H9 (cell line): Measurements from ENCODE around the gene BSG. TPM values are rescaled to one million over a fixed set of nuclear protein-coding genes. Genes with fewer than 3 reads are reported as not detected.

Experiments used
- DNase-seq: peaks from one replicate; pipeline ENCODE4 v3.0.0-alpha.2; 2017
- H2AFZ ChIP-seq: one replicate; pipeline ENCODE4 v1.6.1; 2013; ENCODE audit warnings: mild to moderate bottlenecking, low read length, control low read depth, moderate library complexity
- H2AK5ac ChIP-seq: 2 replicates; pipeline ENCODE4 v1.6.1; 2013; ENCODE audit warnings: low read length, control low read depth, mixed read lengths; ENCODE audit not compliant: insufficient read length
- H2BK120ac ChIP-seq: one replicate; pipeline ENCODE4 v1.6.1; 2013; ENCODE audit warnings: low read depth, mild to moderate bottlenecking, low read length, control low read depth, inconsistent platforms; ENCODE audit not compliant: poor library complexity, severe bottlenecking
- H2BK12ac ChIP-seq: 2 replicates; pipeline ENCODE4 v1.6.1; 2013; ENCODE audit warnings: low read length, control low read depth, mixed read lengths, low read depth; ENCODE audit not compliant: insufficient read length
- H2BK15ac ChIP-seq: 2 replicates; pipeline ENCODE4 v1.6.1; 2013; ENCODE audit warnings: low read depth, low read length, control low read depth
- H2BK20ac ChIP-seq: one replicate; pipeline ENCODE4 v1.6.1; 2013; ENCODE audit warnings: low read depth, mild to moderate bottlenecking, low read length, control low read depth, inconsistent platforms; ENCODE audit not compliant: poor library complexity, severe bottlenecking
- H2BK5ac ChIP-seq: 2 replicates; pipeline ENCODE4 v1.6.1; 2013; ENCODE audit warnings: low read length, control low read depth, mixed read lengths; ENCODE audit not compliant: insufficient read length
- H3K14ac ChIP-seq: 2 replicates; pipeline ENCODE4 v1.6.1; 2013; ENCODE audit warnings: low read length, control low read depth; ENCODE audit not compliant: insufficient read depth
- H3K18ac ChIP-seq: 2 replicates; pipeline ENCODE4 v1.6.1; 2013; ENCODE audit warnings: low read depth, mild to moderate bottlenecking, mixed read lengths, low read length, control low read depth; ENCODE audit not compliant: insufficient read length
- H3K23ac ChIP-seq: 2 replicates; pipeline ENCODE4 v1.6.1; 2013; ENCODE audit warnings: low read length, control low read depth, mixed read lengths, low read depth; ENCODE audit not compliant: insufficient read length
- H3K23me2 ChIP-seq: 2 replicates; pipeline ENCODE4 v1.6.1; 2013; ENCODE audit warnings: low read depth, mild to moderate bottlenecking, mixed read lengths, low read length, control low read depth; ENCODE audit not compliant: insufficient read length, poor library complexity, severe bottlenecking
- H3K27ac ChIP-seq: 2 replicates; pipeline ENCODE4 v1.5.1; 2013; ENCODE audit warnings: low read length, control low read depth, mixed read lengths, low read depth; ENCODE audit not compliant: insufficient read length
- H3K27me3 ChIP-seq: 2 replicates; pipeline ENCODE4 v1.6.1; 2013; ENCODE audit warnings: low read length, control low read depth, inconsistent platforms; ENCODE audit not compliant: insufficient read depth
- H3K4ac ChIP-seq: 2 replicates; pipeline ENCODE4 v1.6.1; 2013; ENCODE audit warnings: low read depth, mild to moderate bottlenecking, control low read depth, inconsistent platforms, low read length, moderate library complexity
- H3K4me1 ChIP-seq: 2 replicates; pipeline ENCODE4 v1.6.1; 2013; ENCODE audit warnings: low read length, control low read depth, inconsistent platforms; ENCODE audit not compliant: insufficient read depth
- H3K4me2 ChIP-seq: 2 replicates; pipeline ENCODE4 v1.6.1; 2013; ENCODE audit warnings: low read length, control low read depth, mixed read lengths; ENCODE audit not compliant: insufficient read length, insufficient read depth
- H3K56ac ChIP-seq: 2 replicates; pipeline ENCODE4 v1.6.1; 2013; ENCODE audit warnings: low read depth, mild to moderate bottlenecking, mixed read lengths, low read length, control low read depth; ENCODE audit not compliant: insufficient read length
- H3K79me1 ChIP-seq: 2 replicates; pipeline ENCODE4 v1.6.1; 2013; ENCODE audit warnings: low read depth, mild to moderate bottlenecking, moderate library complexity, low read length, control low read depth, inconsistent platforms; ENCODE audit not compliant: insufficient read depth, poor library complexity, severe bottlenecking
- H3K79me2 ChIP-seq: 2 replicates; pipeline ENCODE4 v1.6.1; 2013; ENCODE audit warnings: low read length, control low read depth, inconsistent platforms; ENCODE audit not compliant: insufficient read depth
- H3K9ac ChIP-seq: 2 replicates; pipeline ENCODE4 v1.6.1; 2013; ENCODE audit warnings: low read length, control low read depth, mixed read lengths; ENCODE audit not compliant: insufficient read length; ENCODE audit errors: extremely low read depth
- H3K9me3 ChIP-seq: one replicate; pipeline ENCODE4 v1.6.1; 2013; ENCODE audit warnings: low read depth, low read length, inconsistent platforms; ENCODE audit not compliant: control insufficient read depth
- H3T11ph ChIP-seq: one replicate; pipeline ENCODE4 v1.6.1; 2013; ENCODE audit warnings: mild to moderate bottlenecking, low read length, control low read depth, inconsistent platforms
- H4K20me1 ChIP-seq: one replicate; pipeline ENCODE4 v1.6.1; 2013; ENCODE audit not compliant: control insufficient read depth, insufficient read length, insufficient read depth
- H4K5ac ChIP-seq: 2 replicates; pipeline ENCODE4 v1.6.1; 2013; ENCODE audit warnings: low read depth, mild to moderate bottlenecking, mixed read lengths, low read length, control low read depth; ENCODE audit not compliant: insufficient read length
- H4K8ac ChIP-seq: replicated peaks from 2 replicates; pipeline ENCODE4 v1.6.1; 2013; ENCODE audit warnings: low read length, control low read depth, mixed read lengths, low read depth; ENCODE audit not compliant: insufficient read length
- H4K91ac ChIP-seq: 2 replicates; pipeline ENCODE4 v1.6.1; 2013; ENCODE audit warnings: low read depth, mild to moderate bottlenecking, moderate library complexity, mixed read lengths, low read length, control low read depth; ENCODE audit not compliant: insufficient read length
- H3K27ac Mint-ChIP-seq, 3 experiments: 2 replicates in 2 of 3; 3 replicates in 1 of 3; pipeline ENCODE4 v1.8.0; 2020 to 2021; ENCODE audit warnings: mixed read lengths in 3 of 3, mild to moderate bottlenecking in 1 of 3, moderate library complexity in 1 of 3
- H3K27me3 Mint-ChIP-seq: 2 replicates; pipeline ENCODE4 v1.8.0; 2021; ENCODE audit warnings: low read depth, mild to moderate bottlenecking, moderate library complexity, mixed read lengths
- H3K36me3 Mint-ChIP-seq, 3 experiments: 2 replicates in 2 of 3; 3 replicates in 1 of 3; pipeline ENCODE4 v1.8.0; 2020 to 2021; ENCODE audit warnings: low read depth in 3 of 3, mixed read lengths in 3 of 3; ENCODE audit not compliant: insufficient read depth in 1 of 3
- H3K4me1 Mint-ChIP-seq, 2 experiments: 2 replicates each; pipeline ENCODE4 v1.8.0; 2020; ENCODE audit warnings: mixed read lengths in 2 of 2
- H3K4me3 Mint-ChIP-seq, 2 experiments: 2 replicates in 1 of 2; 3 replicates in 1 of 2; pipeline ENCODE4 v1.8.0; 2020 to 2021; ENCODE audit warnings: mild to moderate bottlenecking in 2 of 2, mixed read lengths in 2 of 2, moderate library complexity in 1 of 2
- H3K9me3 Mint-ChIP-seq, 2 experiments: 2 replicates in 1 of 2; 3 replicates in 1 of 2; pipeline ENCODE4 v1.8.0; 2020; ENCODE audit warnings: mild to moderate bottlenecking in 2 of 2, mixed read lengths in 2 of 2, moderate library complexity in 1 of 2
- CTCF ChIP-seq: fragments of 200-600 bp; sonication (generic); conservative IDR thresholded peaks from 3 replicates; pipeline ENCODE4 v1.8.0; 2021; ENCODE audit warnings: antibody characterized with exemption, mild to moderate bottlenecking
- WGBS: extraction: QIAGEN DNeasy Blood & Tissue Kit; methylation state at CpG from one replicate; pipeline ENCODE4 v1.1.7; 2013; ENCODE audit warnings: missing lambda C conversion rate, low lambda C conversion rate, mixed read lengths; ENCODE audit not compliant: insufficient read length; ENCODE audit errors: extremely low coverage; 5-methylcytosine and 5-hydroxymethylcytosine counted together
- total RNA-seq: library from RNA; stranded (reverse); gene quantifications from 2 replicates; pipeline ENCODE4 v1.2.1, GENCODE V29; 2021

BSG gene
- total RNA-seq, 1 experiment from 2014 or later: 715 TPM

- H3K4me3 Mint-ChIP-seq: no peak overlapping the region
- no peak for DNase-seq
- Histone ChIP-seq H4K8ac (no peak overlapping the region), H2AFZ (no peak overlapping the region), H3K9ac (no peak overlapping the region), H2AK5ac (no peak overlapping the region), H3K4me1 (no peaks in the 10 kb centered on the region), H3K27ac (no peak overlapping the region), H3T11ph (no peak overlapping the region), H3K4me2 (no peak overlapping the region), H3K9me3 (no peaks in the 10 kb centered on the region), H2BK5ac (no peak overlapping the region), H3K79me1 (no peaks in the 10 kb centered on the region), H3K56ac (no peak overlapping the region), H2BK20ac (no peak overlapping the region), H3K14ac (no peak overlapping the region; the same call in 1 of the 2 replicates), H3K18ac (no peak overlapping the region), H2BK12ac (no peak overlapping the region), H2BK120ac (no peak overlapping the region), H4K91ac (no peak overlapping the region), H4K5ac (no peak overlapping the region), H3K79me2 (no peaks in the 10 kb centered on the region), H3K4ac (no peak overlapping the region), H3K23ac (no peak overlapping the region), H4K20me1 (no peaks in the 10 kb centered on the region), H3K23me2 (no peaks in the 10 kb centered on the region), H3K27me3 (no peaks in the 10 kb centered on the region), H2BK15ac (no peak overlapping the region)
- no peaks in the 10 kb centered on the region for H3K9me3 Mint-ChIP-seq
- TF ChIP-seq CTCF: no peak
- H3K27me3 Mint-ChIP-seq: no peaks in the 10 kb centered on the region
- H3K4me1 Mint-ChIP-seq: peaks cover 3 to 4% of the 10 kb centered on the region in 2 experiments; a peak in 1 of 4 replicates
- no CpG with 5 or more reads among the region's 36 CpGs for whole genome bisulfite sequencing
- peaks cover 18 to 35% (median 28%) of the 10 kb centered on the region in 3 experiments for H3K36me3 Mint-ChIP-seq
- peak overlapping the region; percentile 61 to 93 (median 90); a peak in 6 of 7 replicates for H3K27ac Mint-ChIP-seq
Observed at GRCh38 chr19:610801-611480, 38.5 kb downstream of the BSG start.
